ENCODE results near the gene TSKU. TPM values are rescaled to one million over a fixed set of nuclear protein-coding genes. Genes with fewer than 3 reads are reported as not detected.

The TSKU gene
- total and polyA plus RNA-seq, 9 of the 15 experiments (the other 6 are each of a cell fraction or from before 2014, with no cell fraction given): 0.60 to 11.9 (median 8.4) TPM

GRCh38 chr11:76792505-76793264 lies 9.5 kb downstream of the TSKU start:
- Histone ChIP-seq H3K36me3 (ENCODE audit: control insufficient read depth, insufficient read depth, low read length) (peaks cover 36% of the 10 kb centered on the region; the same call in 2 of the 3 replicates), H3K4me1 (replicated peaks in 1 of 2; ENCODE audit: control insufficient read depth in 2 of 2, insufficient read depth in 2 of 2, low read length in 2 of 2) (peaks cover 24 to 28% of the 10 kb centered on the region in 2 experiments; a peak in 4 of 5 replicates), H3K9me1 (ENCODE audit: control insufficient read depth, insufficient read depth, low read length) (peaks cover 7% of the 10 kb centered on the region), H3K4me3 (no peak overlapping the region), H2AFZ (ENCODE audit: low read depth, low read length) (no peak overlapping the region), H4K20me1 (replicated peaks; ENCODE audit: control insufficient read depth, insufficient read depth, low read length) (peaks cover 13% of the 10 kb centered on the region), H3K4me2 (ENCODE audit: insufficient read depth, low read length) (no peak overlapping the region), H3K27me3 (ENCODE audit: control insufficient read depth in 2 of 2, insufficient read depth in 2 of 2, low read length in 2 of 2) (no peaks in the 10 kb centered on the region), H3K79me2 (ENCODE audit: control insufficient read depth, insufficient read depth, low read length) (peaks cover 62% of the 10 kb centered on the region), H3K9me3 (replicated peaks; ENCODE audit: control insufficient read depth, insufficient read depth, low read depth, low read length) (0 out of 2 replicates have a peak, but pooled peaks cover 3% of the 10 kb centered on the region), H3K27ac (ENCODE audit: extremely low read depth, low read depth, low read length) (no peak overlapping the region), H3K9ac (ENCODE audit: insufficient read depth in 1 of 2, low read depth in 2 of 2, low read length in 2 of 2) (no peak overlapping the region)
- CTCF ChIA-PET (ENCODE audit: low intra/inter-chr PET ratio): no interaction called here
- DNase-seq (ENCODE audit: extremely low read depth in 1 of 4, low spot score in 3 of 4) (no peak), ATAC-seq (no peak), FAIRE-seq (no peak)
- POLR2A ChIA-PET: interaction anchor here (0.5 to 1.1 kb wide), 2 partner anchors 11 to 999 kb away, joined by 3 read pairs; no protein-coding TSS in a partner anchor
- WGBS (ENCODE audit: insufficient coverage, low coverage, missing lambda C conversion rate): 93% methylated on average over 11 of the region's 13 CpGs
- no peak for TF ChIP-seq GTF2A2 (tag; IDR thresholded peaks at IDR 0.05)
- TF ChIP-seq ARID3A (IDR thresholded peaks at IDR 0.05; ENCODE audit: borderline replicate concordance, low read depth, low read length): no peak
- no peak for TF ChIP-seq TRIM28 (IDR thresholded peaks at IDR 0.05)
- TF ChIP-seq ZNF668 (CRISPR knock-in tag; IDR thresholded peaks at IDR 0.05): no peak
- no peak for TF ChIP-seq MIER1 (IDR thresholded peaks at IDR 0.05; ENCODE audit: low read depth)
- peak; percentile 89 for TF ChIP-seq ZFP36 (IDR thresholded peaks at IDR 0.05; ENCODE audit: low read depth, low read length, partially characterized antibody)
- TF ChIP-seq, protein P1, sequence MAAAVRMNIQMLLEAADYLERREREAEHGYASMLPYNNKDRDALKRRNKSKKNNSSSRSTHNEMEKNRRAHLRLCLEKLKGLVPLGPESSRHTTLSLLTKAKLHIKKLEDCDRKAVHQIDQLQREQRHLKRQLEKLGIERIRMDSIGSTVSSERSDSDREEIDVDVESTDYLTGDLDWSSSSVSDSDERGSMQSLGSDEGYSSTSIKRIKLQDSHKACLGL (CRISPR knock-in tag; IDR thresholded peaks at IDR 0.05; ENCODE audit: borderline replicate concordance, poor library complexity, severe bottlenecking): no peak
- no peak for TF ChIP-seq CUX1 (CRISPR knock-in tag; IDR thresholded peaks at IDR 0.05)
- TF ChIP-seq JUNB (CRISPR knock-in tag; conservative IDR thresholded peaks at IDR 0.05): no peak
- no peak for TF ChIP-seq CEBPB (tag; IDR thresholded peaks at IDR 0.05)
- no peak for TF ChIP-seq POLR2AphosphoS2 (IDR thresholded peaks at IDR 0.05; ENCODE audit: low read length)
- TF ChIP-seq SRF (CRISPR knock-in tag; IDR thresholded peaks at IDR 0.05): no peak
- 0 out of 2 replicates have a peak, but pooled peaks have one; percentile 23 for TF ChIP-seq ZNF766 (CRISPR knock-in tag; conservative IDR thresholded peaks at IDR 0.05)
- no peak for TF ChIP-seq ESRRB (CRISPR knock-in tag; IDR thresholded peaks at IDR 0.05; ENCODE audit: borderline replicate concordance)
- in situ Hi-C loops (cut with MboI): no loop called here
- BruUV-seq (replicated peaks): no TSS peak
- intact Hi-C loops (cut with micrococcal nuclease): no loop called here

All from K562 (cell line).